ENCODE measurements around the gene UGGT1. TPM values are rescaled to one million over a fixed set of nuclear protein-coding genes. Genes with fewer than 3 reads are reported as not detected.

The UGGT1 gene
- total and polyA plus RNA-seq, 2 experiments from 2014 or later = 8.3 to 38.4 TPM

GRCh38 chr2:128054104-128054885, 36.7 kb upstream of the UGGT1 start:
- no peaks in the 10 kb centered on the region for H3K27me3 ChIP-seq
- H3K4me1 ChIP-seq (ENCODE audit: low read depth) = no peaks in the 10 kb centered on the region
- no peaks in the 10 kb centered on the region for H3K36me3 ChIP-seq
- H3K9me3 ChIP-seq (ENCODE audit: low read depth) = no peaks in the 10 kb centered on the region
- no peak for TF ChIP-seq CTCF (IDR thresholded peaks at IDR 0.05; ENCODE audit: low read depth, low read length)
- H3K4me3 ChIP-seq = no peak overlapping the region
- no peak overlapping the region for H3K27ac ChIP-seq
- DNase-seq (ENCODE audit: low read depth in 1 of 2, low spot score in 1 of 2) = no peak

GRCh38 chr2:128057334-128057733, 33.7 kb upstream of the UGGT1 start:
- Histone ChIP-seq H3K9me3 (ENCODE audit: low read depth) (no peaks in the 10 kb centered on the region), H3K4me3 (no peak overlapping the region), H3K27ac (no peak overlapping the region), H3K27me3 (no peaks in the 10 kb centered on the region), H3K4me1 (ENCODE audit: low read depth) (no peaks in the 10 kb centered on the region), H3K36me3 (no peaks in the 10 kb centered on the region)
- no peak for TF ChIP-seq CTCF (IDR thresholded peaks at IDR 0.05; ENCODE audit: low read depth, low read length)
- peak in 1 of 2 donors; percentile 2 for DNase-seq (ENCODE audit: low read depth in 1 of 2, low spot score in 1 of 2)

GRCh38 chr2:128058114-128058513, 32.9 kb upstream of the UGGT1 start:
- no peaks in the 10 kb centered on the region for H3K4me1 ChIP-seq (ENCODE audit: low read depth)
- no peak for DNase-seq (ENCODE audit: low read depth in 1 of 2, low spot score in 1 of 2)
- no peaks in the 10 kb centered on the region for H3K27me3 ChIP-seq
- no peak overlapping the region for H3K4me3 ChIP-seq
- H3K36me3 ChIP-seq = no peaks in the 10 kb centered on the region
- no peak overlapping the region for H3K27ac ChIP-seq
- H3K9me3 ChIP-seq (ENCODE audit: low read depth) = no peaks in the 10 kb centered on the region
- TF ChIP-seq CTCF (IDR thresholded peaks at IDR 0.05; ENCODE audit: low read depth, low read length) = no peak

GRCh38 chr2:128062571-128062970, 28.4 kb upstream of the UGGT1 start:
- no peaks in the 10 kb centered on the region for H3K9me3 ChIP-seq (ENCODE audit: low read depth)
- H3K4me1 ChIP-seq (ENCODE audit: low read depth) = no peaks in the 10 kb centered on the region
- no peaks in the 10 kb centered on the region for H3K36me3 ChIP-seq
- H3K27ac ChIP-seq = no peak overlapping the region
- TF ChIP-seq CTCF (IDR thresholded peaks at IDR 0.05; ENCODE audit: low read depth, low read length) = no peak
- no peaks in the 10 kb centered on the region for H3K27me3 ChIP-seq
- DNase-seq (ENCODE audit: low read depth in 1 of 2, low spot score in 1 of 2) = no peak
- no peak overlapping the region for H3K4me3 ChIP-seq

- no peak for TF ChIP-seq CTCF (IDR thresholded peaks at IDR 0.05; ENCODE audit: low read depth, low read length)
- Histone ChIP-seq H3K27ac (no peak overlapping the region), H3K36me3 (no peaks in the 10 kb centered on the region), H3K4me3 (no peak overlapping the region), H3K4me1 (ENCODE audit: low read depth) (no peaks in the 10 kb centered on the region), H3K9me3 (ENCODE audit: low read depth) (no peaks in the 10 kb centered on the region), H3K27me3 (no peaks in the 10 kb centered on the region)
- DNase-seq (ENCODE audit: low read depth in 1 of 2, low spot score in 1 of 2) = no peak
Measured at GRCh38 chr2:128064353-128064752, 26.6 kb upstream of the UGGT1 start.

All from cardiac muscle cell (in vitro differentiated cells and primary cell).